Measurements from ENCODE around the gene SLC47A1. TPM values are rescaled to one million over a fixed set of nuclear protein-coding genes. Genes with fewer than 3 reads are reported as not detected.
"Not testable (repeated sequence)": the region's sequence is repeated elsewhere in the genome, so short reads cannot be mapped to it uniquely, and the experiment has no call there.

SLC47A1 gene
- total RNA-seq, 1 donor from 2014 or later: 2.7 TPM

GRCh38 chr17:19520641-19521040, 13.0 kb upstream of the SLC47A1 start:
- ATAC-seq: no peak

DNA sequence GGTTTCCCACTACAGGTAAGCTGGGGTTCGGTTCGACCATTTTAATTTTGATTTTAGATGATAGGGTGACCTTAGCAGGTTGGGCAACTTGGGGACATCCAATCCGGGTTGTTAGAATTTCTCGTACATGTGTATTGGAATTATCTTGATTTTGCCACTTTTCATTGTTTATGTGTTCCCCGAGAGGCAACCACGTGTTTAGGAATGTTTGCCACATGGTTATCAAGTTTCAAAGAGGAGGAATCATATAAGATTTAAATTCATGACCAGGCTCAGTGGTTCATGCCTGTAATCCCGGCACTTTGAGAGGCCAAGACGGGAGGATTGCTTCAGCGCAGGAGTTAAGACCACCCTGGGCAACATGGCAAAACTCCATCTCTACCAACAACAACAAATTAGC, 10.0 kb upstream of the SLC47A1 start:
- no peak for ATAC-seq

DNA sequence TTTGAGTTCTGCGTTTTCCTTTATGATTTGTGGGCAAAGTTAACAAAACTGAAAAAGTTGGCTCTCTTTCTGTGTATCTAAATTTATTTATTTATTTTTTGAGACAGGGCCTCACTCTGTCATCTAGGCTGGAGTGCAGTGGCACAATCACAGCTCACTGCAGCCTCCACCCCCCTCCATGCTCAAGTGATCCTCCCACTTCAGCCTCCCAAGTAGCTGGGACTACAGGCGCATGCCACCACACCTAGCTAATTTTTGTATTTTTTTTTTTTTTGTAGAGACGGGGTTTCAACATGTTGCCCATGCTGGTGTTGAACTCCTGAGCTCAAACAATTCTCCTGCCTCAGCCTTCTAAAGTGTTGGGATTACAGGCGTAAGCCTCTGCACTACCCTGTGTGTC, 6.7 kb upstream of the SLC47A1 start:
- not testable (repeated sequence) for ATAC-seq

DNA sequence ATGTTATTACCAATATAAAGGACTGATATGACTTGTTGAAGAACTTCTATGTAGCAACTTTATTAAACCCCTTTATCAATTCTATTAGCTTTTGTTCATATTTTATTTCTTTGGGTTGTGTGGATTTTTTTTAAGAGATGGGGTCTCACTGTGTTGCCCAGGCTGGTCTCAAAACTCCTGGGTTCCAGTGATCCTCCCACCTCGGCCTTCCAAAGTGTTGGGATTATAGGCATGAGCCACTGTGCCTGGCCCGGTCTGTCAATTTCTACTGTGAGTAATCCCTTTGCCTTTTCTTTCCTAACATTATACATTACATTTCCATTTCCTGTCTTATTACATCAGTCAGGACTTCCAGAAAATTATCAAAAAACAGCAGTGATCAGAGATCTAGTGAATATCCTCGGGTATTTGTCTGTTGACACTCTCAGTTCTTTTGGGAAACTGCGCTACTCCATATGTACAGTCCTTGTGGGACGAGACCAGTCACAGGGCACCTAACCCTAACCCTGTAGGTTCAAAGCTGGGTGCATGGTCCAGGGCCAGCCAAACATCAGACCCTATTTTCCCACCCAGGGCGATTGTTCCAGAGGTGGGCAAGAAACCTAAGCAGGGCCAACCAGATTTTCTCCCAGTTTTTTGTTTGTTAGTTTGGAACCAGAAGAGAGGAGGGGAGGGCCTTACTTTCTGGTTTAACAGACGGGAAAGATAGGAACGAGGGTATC, 1.7 kb upstream of the SLC47A1 start:
- ATAC-seq: no peak

GRCh38 chr17:19533036-19533717, 477 bp upstream of the SLC47A1 start:
- ATAC-seq: no peak

GRCh38 chr17:19534562-19535149, 1.0 kb downstream of the SLC47A1 start:
- ATAC-seq: no peak

DNA sequence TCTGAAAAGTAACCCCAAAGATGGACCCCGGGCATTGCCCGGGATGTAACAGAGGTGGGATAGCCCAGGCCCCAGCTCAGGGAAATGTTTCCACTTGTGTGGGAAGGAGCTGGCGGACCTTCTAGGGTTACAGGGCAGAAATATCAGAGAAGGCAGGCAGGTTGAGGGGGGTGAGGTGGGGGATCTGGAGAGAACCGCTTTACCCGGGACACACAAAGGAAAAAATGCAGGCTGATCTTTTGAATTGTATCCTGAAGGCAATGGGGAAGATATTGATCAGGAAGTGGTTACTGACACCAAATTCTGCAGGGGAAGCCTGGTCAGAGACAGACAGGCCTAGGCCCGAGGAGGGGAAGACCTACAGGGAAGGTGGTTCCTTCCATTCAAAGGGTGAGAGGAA, 3.5 kb downstream of the SLC47A1 start:
- ATAC-seq: no peak

- no peak for ATAC-seq
Observed at GRCh38 chr17:19538095-19539039, 4.7 kb downstream of the SLC47A1 start.

DNA sequence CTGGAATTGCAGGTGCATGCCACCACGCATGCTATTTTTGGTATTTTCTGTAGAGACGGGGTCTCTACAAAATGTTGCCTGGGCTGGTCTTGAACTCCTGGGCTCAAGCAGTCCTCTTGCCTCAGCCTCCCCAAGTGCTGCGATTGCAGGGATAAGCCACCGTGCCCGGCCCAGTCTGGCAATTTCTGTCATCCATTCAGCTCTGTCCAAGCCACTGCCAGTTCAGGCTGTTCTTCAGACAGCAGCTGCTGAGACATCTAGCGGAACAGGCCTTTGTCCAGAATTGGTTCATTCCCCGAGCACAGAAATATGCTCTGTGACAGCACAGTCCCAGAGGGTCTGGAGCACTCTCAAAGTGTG, 5.4 kb downstream of the SLC47A1 start:
- ATAC-seq: no peak

DNA sequence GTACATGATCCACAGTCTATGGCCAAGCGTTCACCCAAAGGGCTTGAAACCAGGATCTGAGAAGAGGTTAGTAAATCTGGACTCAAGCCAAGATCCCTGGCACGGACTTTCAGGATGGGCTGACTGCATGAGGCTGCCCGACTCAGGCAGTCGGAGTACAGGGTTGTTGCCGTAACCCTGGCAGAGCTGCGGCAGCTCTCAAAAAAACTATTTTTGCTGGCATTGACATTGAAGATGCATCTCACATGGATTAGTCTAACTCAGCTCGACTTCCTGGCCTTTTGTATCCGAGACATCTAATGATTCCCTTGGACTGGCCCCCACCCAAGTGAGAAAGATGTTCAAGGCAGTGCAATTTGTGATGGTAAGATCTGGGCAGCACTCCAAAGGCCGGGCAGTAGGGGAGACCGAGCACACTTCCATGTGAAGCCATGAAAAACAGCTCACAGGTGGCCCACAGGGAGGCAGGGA, 6.2 kb downstream of the SLC47A1 start:
- no peak for ATAC-seq

DNA sequence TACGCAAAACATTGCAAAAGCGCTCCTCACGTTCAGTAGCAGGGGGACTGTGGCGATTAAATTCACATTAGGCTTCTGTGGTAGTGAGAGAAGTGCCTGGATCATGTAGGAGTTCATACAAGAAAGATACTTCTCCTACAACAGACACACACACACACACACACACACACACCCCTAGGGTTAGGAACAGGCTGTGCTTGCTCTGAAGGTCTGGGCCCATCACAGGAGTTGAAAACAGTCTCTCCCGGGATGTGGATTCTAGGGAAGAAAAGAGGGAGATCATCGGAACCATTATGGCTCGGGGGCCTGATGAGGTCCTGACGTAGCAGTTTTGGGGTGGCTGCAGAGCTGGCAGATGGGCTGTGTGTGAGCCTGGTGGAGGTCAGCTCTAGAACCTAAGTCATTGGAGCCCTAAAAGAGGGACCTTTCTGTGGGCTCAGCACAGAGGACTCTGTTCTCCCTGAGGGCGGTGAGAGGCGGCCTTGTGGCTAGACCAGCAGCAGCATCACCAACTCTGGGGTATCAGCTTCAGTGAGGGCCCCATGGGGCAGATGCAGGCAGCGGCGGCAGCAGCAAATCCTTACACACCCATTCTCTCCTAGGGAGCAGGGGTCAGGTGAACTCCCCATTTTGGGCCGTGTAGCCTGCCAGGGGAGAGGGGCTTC, 7.2 kb downstream of the SLC47A1 start:
- ATAC-seq: no peak

DNA sequence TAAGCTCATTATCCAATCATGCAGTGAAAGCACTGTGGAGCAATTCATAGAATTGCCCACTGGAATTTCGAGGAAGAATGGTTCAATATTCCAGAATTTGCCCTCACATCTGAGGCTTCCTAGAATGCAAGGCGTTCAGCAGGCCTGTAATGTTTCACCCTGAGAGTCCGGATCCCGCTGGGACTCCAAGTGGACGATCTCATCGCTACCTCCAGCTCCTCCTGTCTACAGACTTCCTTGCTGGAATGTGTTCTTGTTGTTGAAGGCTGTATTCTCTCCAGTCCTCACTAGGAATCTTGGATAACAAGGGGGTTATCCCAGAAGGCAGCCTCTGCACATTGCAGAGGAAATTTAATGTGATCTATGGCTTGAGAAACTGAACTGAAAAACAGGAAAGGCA, 7.8 kb downstream of the SLC47A1 start:
- no peak for ATAC-seq

- no peak for ATAC-seq
Observed at GRCh38 chr17:19542247-19542646, 8.6 kb downstream of the SLC47A1 start.

DNA sequence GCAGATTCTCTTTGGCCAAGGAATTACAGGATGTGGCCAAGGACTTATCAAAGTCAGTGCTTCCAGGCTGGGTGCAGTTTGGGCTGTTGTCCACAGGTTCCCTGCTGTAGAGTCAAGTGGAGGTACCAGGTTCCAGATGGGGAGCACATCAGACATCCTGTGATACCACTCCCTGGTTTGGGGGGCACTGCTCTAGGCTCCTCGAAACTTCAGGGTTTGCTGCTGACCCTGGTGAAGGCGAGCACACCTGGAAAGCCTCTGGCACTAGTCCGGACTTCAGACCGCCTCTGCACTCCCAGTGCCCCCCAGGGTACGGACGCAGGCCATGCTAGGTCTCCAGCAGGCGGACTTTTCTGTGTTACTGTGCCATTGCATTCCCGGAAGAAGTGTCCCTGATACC, 10.7 kb downstream of the SLC47A1 start:
- ATAC-seq: no peak

DNA sequence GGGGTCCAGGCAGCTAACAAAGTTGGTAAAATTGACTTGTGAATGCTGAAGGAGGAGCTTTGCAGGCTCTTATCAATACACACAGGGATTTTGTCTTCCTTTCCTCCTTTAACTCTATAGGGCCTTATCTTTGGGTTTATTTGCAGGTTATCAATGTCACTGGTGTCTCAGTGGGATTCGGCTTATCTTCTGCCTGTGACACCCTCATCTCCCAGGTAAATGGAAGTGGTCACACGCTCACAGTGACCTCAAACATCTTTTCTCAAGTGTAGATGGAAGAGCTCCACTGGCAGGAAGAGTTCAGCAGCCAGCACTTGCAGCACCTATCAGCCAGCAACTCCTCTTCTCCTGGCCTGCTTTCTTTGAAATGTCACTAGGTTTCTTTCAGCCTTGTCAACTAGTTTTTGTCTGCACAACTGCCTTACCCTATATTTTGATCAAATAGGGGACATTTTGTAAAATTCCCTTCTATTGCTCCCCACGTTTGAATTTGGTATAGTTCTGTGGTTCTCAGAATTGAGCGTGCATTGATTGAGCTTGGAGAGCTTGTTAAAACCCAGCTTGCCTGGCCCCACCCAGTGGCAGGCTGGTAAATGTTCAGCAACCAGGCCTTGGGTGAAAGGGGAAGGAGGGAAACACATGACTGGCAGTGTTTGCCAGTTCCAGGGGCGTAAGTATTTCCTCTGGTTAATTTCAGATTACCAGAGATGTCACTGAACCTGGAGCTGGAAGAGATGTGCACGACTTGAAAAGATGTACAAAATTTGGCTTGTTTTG, 12.8 kb downstream of the SLC47A1 start:
- ATAC-seq: peak; percentile 38

DNA sequence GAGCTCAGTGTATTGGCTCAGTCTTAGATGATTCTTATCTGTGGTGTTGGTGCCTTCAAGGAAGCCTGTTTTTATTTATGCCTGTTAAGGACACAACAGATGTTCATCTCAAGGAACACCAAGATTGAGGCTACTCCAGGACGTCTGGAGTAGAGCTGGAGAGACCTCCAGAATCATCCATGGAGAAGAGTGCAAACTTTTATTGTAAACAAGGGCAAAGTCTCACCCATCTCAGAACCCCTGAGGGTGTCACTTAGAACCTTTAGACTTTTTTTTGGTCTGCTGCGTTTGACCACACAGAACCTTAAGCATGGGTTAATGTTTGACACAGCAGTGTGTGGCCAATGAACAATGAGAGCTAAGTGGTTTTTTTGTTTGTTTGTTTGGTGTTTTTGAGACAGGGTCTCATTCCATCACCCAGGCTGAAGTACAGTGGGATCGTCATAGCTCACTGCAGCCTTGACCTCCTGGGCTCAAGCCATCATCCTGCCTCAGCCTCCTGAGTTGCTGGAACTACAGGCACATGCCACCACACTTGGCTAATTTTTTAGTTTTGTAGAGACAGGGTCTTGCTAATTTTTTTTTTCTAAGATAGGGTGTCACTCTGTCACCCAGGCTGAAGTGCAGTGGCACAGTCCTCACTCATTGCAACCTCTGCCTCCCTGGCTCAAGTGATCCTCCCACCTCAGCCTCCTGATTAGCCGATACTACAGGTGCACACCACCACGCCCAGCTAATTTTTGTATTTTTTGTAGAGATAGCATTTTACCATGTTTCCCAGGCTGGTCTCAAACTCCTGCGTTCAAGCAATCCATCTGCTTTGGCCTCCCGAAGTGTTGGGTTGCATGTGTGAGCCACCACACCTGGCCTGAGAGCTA, 16.3 kb downstream of the SLC47A1 start:
- ATAC-seq: no peak

GRCh38 chr17:19551165-19551564, 17.5 kb downstream of the SLC47A1 start:
- ATAC-seq: no peak

DNA sequence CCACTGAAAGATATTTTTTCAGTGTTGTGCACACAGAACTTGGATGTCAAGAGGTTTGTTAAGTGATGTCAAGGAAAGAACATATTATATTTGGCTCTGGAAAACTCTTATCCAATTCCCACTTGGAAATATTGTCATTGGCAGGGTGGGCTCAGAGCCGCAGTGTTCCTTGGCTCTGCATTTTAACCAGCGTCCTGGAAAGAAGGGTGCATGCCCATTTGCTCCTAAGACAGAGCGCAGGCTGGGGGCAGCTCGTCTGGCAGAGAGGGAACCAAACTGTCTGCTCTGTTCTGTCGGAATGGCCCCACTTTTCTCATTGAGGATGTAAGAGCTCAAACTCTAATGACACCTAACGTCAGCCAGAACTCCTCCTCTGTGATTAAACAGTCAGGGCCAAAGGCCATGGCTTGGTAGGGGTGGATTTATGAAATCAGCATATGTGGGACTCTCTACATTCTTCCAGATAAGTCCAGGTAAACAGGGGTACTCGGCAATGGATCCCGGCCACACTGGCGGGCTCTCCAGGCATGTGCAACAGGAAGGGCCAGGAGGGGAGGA, 18.0 kb downstream of the SLC47A1 start:
- ATAC-seq: no peak

DNA sequence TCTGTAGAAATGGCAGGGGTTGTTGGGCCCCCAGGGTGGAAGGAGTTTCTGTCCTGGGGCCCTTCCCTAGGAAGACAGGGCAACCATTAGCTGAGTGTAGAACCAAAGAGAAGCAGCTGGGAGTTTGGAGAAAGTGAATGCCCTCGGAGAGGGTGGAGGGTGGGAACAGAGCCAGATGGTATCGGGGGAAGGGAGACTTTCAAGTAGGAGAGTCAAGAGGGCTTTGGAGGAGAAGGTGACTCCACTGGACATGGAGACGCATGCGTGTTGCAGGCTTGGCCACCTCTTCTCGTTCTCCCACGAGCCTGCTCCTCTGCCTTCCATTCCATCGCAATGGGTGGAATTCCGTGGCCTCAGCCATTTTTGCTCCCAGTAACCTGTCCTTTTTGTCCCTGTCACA, 19.4 kb downstream of the SLC47A1 start:
- no peak for ATAC-seq

- ATAC-seq: no peak
Observed at GRCh38 chr17:19554393-19554792, 20.7 kb downstream of the SLC47A1 start.

Data from esophagus mucosa (tissue), 1 donor.